Measurements from ENCODE around the gene TMEM184C. TPM values are rescaled to one million over a fixed set of nuclear protein-coding genes. Genes with fewer than 3 reads are reported as not detected.

The TMEM184C gene
- total and polyA plus RNA-seq, 2 donors (not counting 1 experiment from before 2014, with no cell fraction given), result 30.6 to 34.3 TPM

DNA sequence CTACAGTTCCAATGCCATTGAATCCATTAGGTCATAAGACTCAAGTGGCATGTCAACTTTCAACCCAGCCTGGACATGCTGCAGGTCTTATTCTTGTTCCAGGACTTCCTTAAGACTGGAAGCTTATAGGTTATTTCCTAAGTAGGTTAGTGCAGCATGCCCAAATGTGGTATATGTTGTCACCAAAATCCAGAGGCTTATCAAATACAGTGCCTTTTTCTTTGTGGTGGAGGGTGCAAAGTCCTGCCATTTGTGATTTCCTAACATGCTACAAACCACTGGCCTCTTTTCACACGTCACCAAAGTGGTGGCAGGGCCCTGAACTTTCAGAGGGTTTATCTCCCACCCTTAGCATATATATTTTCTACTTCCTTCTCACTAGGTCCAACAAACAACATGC, 9.7 kb upstream of the TMEM184C start:
- H3K9ac ChIP-seq (ENCODE audit: insufficient read depth, low read length), result no peak overlapping the region
- H3K27me3 ChIP-seq (ENCODE audit: control insufficient read depth, insufficient read depth, low read length), result no peaks in the 10 kb centered on the region
- TF ChIP-seq, protein P1, sequence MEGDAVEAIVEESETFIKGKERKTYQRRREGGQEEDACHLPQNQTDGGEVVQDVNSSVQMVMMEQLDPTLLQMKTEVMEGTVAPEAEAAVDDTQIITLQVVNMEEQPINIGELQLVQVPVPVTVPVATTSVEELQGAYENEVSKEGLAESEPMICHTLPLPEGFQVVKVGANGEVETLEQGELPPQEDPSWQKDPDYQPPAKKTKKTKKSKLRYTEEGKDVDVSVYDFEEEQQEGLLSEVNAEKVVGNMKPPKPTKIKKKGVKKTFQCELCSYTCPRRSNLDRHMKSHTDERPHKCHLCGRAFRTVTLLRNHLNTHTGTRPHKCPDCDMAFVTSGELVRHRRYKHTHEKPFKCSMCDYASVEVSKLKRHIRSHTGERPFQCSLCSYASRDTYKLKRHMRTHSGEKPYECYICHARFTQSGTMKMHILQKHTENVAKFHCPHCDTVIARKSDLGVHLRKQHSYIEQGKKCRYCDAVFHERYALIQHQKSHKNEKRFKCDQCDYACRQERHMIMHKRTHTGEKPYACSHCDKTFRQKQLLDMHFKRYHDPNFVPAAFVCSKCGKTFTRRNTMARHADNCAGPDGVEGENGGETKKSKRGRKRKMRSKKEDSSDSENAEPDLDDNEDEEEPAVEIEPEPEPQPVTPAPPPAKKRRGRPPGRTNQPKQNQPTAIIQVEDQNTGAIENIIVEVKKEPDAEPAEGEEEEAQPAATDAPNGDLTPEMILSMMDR (conservative IDR thresholded peaks at IDR 0.05 in 1 of 2, IDR thresholded peaks at IDR 0.05 in 1 of 2; ENCODE audit: low read depth in 1 of 2, low read length in 2 of 2), result no peak
- no peak for TF ChIP-seq EZH2 (IDR thresholded peaks at IDR 0.05; ENCODE audit: low read length, missing control alignments)
- no peaks in the 10 kb centered on the region for H4K20me1 ChIP-seq (ENCODE audit: control insufficient read depth, extremely low read depth, insufficient read depth, low read length)
- H3K4me2 ChIP-seq (ENCODE audit: extremely low read depth, insufficient read depth, low read length), result no peak overlapping the region
- H3K4me3 ChIP-seq (replicated peaks in 1 of 4; ENCODE audit: control extremely low read depth in 1 of 4, insufficient read depth in 1 of 4, low read depth in 3 of 4, low read length in 4 of 4), result no peak overlapping the region
- H3K27ac ChIP-seq (ENCODE audit: insufficient read depth, low read length), result no peak overlapping the region
- H3K4me1 ChIP-seq (ENCODE audit: control insufficient read depth, extremely low read depth, insufficient read depth, low read length), result no peaks in the 10 kb centered on the region
- no peaks in the 10 kb centered on the region for H3K79me2 ChIP-seq (ENCODE audit: control insufficient read depth, insufficient read depth, low read length)
- H2AFZ ChIP-seq (ENCODE audit: low read length), result no peak overlapping the region
- no peaks in the 10 kb centered on the region for H3K36me3 ChIP-seq (ENCODE audit: control insufficient read depth, insufficient read depth, low read length)
- no peak for DNase-seq (ENCODE audit: low read depth in 2 of 2)
- no peaks in the 10 kb centered on the region for H3K9me3 ChIP-seq (ENCODE audit: control insufficient read depth, insufficient read depth, low read depth, low read length)

DNA sequence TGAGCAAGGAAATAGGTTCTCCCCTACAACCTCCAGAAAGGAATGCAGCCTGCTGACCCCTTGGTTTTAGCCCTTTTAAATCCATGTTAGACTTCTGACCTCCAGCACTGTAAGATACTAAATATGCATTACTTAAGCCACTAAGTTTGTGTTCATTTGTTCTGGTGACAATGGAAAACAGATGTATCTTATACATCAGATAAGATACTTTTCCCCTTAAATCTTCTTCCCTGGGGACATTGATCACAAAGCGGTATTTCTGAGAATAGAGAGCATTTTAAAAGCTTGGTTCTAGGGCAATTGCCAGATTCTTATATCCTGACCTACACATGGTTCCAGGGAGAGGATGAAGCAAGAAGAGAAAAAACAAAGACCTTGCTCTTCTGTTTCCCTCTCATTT, 6.5 kb upstream of the TMEM184C start:
- no peak for DNase-seq (ENCODE audit: low read depth in 2 of 2)
- no peaks in the 10 kb centered on the region for H4K20me1 ChIP-seq (ENCODE audit: control insufficient read depth, extremely low read depth, insufficient read depth, low read length)
- H3K4me1 ChIP-seq (ENCODE audit: control insufficient read depth, extremely low read depth, insufficient read depth, low read length), result no peaks in the 10 kb centered on the region
- no peaks in the 10 kb centered on the region for H3K36me3 ChIP-seq (ENCODE audit: control insufficient read depth, insufficient read depth, low read length)
- H2AFZ ChIP-seq (ENCODE audit: low read length), result no peak overlapping the region
- no peak overlapping the region for H3K4me3 ChIP-seq (replicated peaks in 1 of 4; ENCODE audit: control extremely low read depth in 1 of 4, insufficient read depth in 1 of 4, low read depth in 3 of 4, low read length in 4 of 4)
- no peaks in the 10 kb centered on the region for H3K9me3 ChIP-seq (ENCODE audit: control insufficient read depth, insufficient read depth, low read depth, low read length)
- H3K9ac ChIP-seq (ENCODE audit: insufficient read depth, low read length), result no peak overlapping the region
- no peak for TF ChIP-seq EZH2 (IDR thresholded peaks at IDR 0.05; ENCODE audit: low read length, missing control alignments)
- TF ChIP-seq, protein P1 (conservative IDR thresholded peaks at IDR 0.05 in 1 of 2, IDR thresholded peaks at IDR 0.05 in 1 of 2; ENCODE audit: low read depth in 1 of 2, low read length in 2 of 2), result no peak
- no peak overlapping the region for H3K4me2 ChIP-seq (ENCODE audit: extremely low read depth, insufficient read depth, low read length)
- H3K27me3 ChIP-seq (ENCODE audit: control insufficient read depth, insufficient read depth, low read length), result no peaks in the 10 kb centered on the region
- no peak overlapping the region for H3K27ac ChIP-seq (ENCODE audit: insufficient read depth, low read length)
- H3K79me2 ChIP-seq (ENCODE audit: control insufficient read depth, insufficient read depth, low read length), result no peaks in the 10 kb centered on the region

DNA sequence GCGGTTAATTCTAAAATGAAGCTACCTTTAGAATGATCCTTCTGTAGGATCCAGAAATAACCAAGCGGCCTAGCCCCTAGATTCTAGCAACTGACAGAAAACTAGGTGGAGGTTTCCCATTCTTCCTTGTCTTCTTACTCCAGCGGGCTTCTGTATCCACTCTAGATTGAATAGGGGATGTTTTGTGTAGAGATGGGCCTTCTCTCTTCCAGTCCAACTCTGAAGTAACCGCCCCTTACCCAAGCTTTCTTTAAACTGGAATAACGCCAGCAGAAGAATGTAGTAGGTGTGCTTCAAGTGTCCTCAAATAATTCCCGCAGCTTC, 386 bp upstream of the TMEM184C start:
- no peaks in the 10 kb centered on the region for H3K4me1 ChIP-seq (ENCODE audit: control insufficient read depth, extremely low read depth, insufficient read depth, low read length)
- TF ChIP-seq, protein P1 (conservative IDR thresholded peaks at IDR 0.05 in 1 of 2, IDR thresholded peaks at IDR 0.05 in 1 of 2; ENCODE audit: low read depth in 1 of 2, low read length in 2 of 2), result no peak
- no peak for TF ChIP-seq EZH2 (IDR thresholded peaks at IDR 0.05; ENCODE audit: low read length, missing control alignments)
- no peaks in the 10 kb centered on the region for H3K36me3 ChIP-seq (ENCODE audit: control insufficient read depth, insufficient read depth, low read length)
- H3K79me2 ChIP-seq (ENCODE audit: control insufficient read depth, insufficient read depth, low read length), result peaks cover 22% of the 10 kb centered on the region
- DNase-seq (ENCODE audit: low read depth in 2 of 2), result no peak
- H2AFZ ChIP-seq (ENCODE audit: low read length), result peak overlapping the region; percentile 85
- peak overlapping the region; percentile 75 for H3K4me2 ChIP-seq (ENCODE audit: extremely low read depth, insufficient read depth, low read length)
- no peaks in the 10 kb centered on the region for H3K9me3 ChIP-seq (ENCODE audit: control insufficient read depth, insufficient read depth, low read depth, low read length)
- H3K4me3 ChIP-seq (replicated peaks in 1 of 4; ENCODE audit: control extremely low read depth in 1 of 4, insufficient read depth in 1 of 4, low read depth in 3 of 4, low read length in 4 of 4), result peak overlapping the region; percentile 75 to 99 (median 87)
- H3K9ac ChIP-seq (ENCODE audit: insufficient read depth, low read length), result no peak overlapping the region
- H4K20me1 ChIP-seq (ENCODE audit: control insufficient read depth, extremely low read depth, insufficient read depth, low read length), result no peaks in the 10 kb centered on the region
- H3K27ac ChIP-seq (ENCODE audit: insufficient read depth, low read length), result no peak overlapping the region
- H3K27me3 ChIP-seq (ENCODE audit: control insufficient read depth, insufficient read depth, low read length), result no peaks in the 10 kb centered on the region
